ENCODE results near the gene MACROD2.

Gene MACROD2

GRCh38 chr20:16035576-16035975, 2040.3 kb downstream of the MACROD2 start:
- no peak for TF ChIP-seq CTCF (conservative IDR thresholded peaks at IDR 0.05; ENCODE audit: control insufficient read depth, insufficient read depth, low read depth, low read length)
- DNase-seq (ENCODE audit: low read depth): no peak
- H3K4me3 ChIP-seq (ENCODE audit: control insufficient read depth, low read depth, low read length): no peak overlapping the region

GRCh38 chr20:16036331-16036730, 2041.0 kb downstream of the MACROD2 start:
- no peak overlapping the region for H3K4me3 ChIP-seq (ENCODE audit: control insufficient read depth, low read depth, low read length)
- DNase-seq (ENCODE audit: low read depth): no peak
- no peak for TF ChIP-seq CTCF (conservative IDR thresholded peaks at IDR 0.05; ENCODE audit: control insufficient read depth, insufficient read depth, low read depth, low read length)

GRCh38 chr20:16040742-16041141, 2045.4 kb downstream of the MACROD2 start:
- no peak for TF ChIP-seq CTCF (conservative IDR thresholded peaks at IDR 0.05; ENCODE audit: control insufficient read depth, insufficient read depth, low read depth, low read length)
- DNase-seq (ENCODE audit: low read depth): no peak
- no peak overlapping the region for H3K4me3 ChIP-seq (ENCODE audit: control insufficient read depth, low read depth, low read length)

- no peak for TF ChIP-seq CTCF (conservative IDR thresholded peaks at IDR 0.05; ENCODE audit: control insufficient read depth, insufficient read depth, low read depth, low read length)
- no peak for DNase-seq (ENCODE audit: low read depth)
Observed at GRCh38 chr20:16042731-16043130, 2047.4 kb downstream of the MACROD2 start.

GRCh38 chr20:16043931-16044330, 2048.6 kb downstream of the MACROD2 start:
- TF ChIP-seq CTCF (conservative IDR thresholded peaks at IDR 0.05; ENCODE audit: control insufficient read depth, insufficient read depth, low read depth, low read length): no peak
- DNase-seq (ENCODE audit: low read depth): no peak
- H3K4me3 ChIP-seq (ENCODE audit: control insufficient read depth, low read depth, low read length): no peak overlapping the region

More at GRCh38 chr20:16042731-16043130, 2047.4 kb downstream of the MACROD2 start:
- H3K4me3 ChIP-seq (ENCODE audit: control insufficient read depth, low read depth, low read length): no peak overlapping the region

GRCh38 chr20:16048876-16049275, 2053.6 kb downstream of the MACROD2 start:
- DNase-seq (ENCODE audit: low read depth): no peak
- no peak for TF ChIP-seq CTCF (conservative IDR thresholded peaks at IDR 0.05; ENCODE audit: control insufficient read depth, insufficient read depth, low read depth, low read length)
- H3K4me3 ChIP-seq (ENCODE audit: control insufficient read depth, low read depth, low read length): no peak overlapping the region

- DNase-seq (ENCODE audit: low read depth): no peak
- no peak for TF ChIP-seq CTCF (conservative IDR thresholded peaks at IDR 0.05; ENCODE audit: control insufficient read depth, insufficient read depth, low read depth, low read length)
- no peak overlapping the region for H3K4me3 ChIP-seq (ENCODE audit: control insufficient read depth, low read depth, low read length)
Observed at GRCh38 chr20:16049529-16050093, 2054.3 kb downstream of the MACROD2 start.
